Activated naive CD4-positive, alpha-beta T cell treated with anti-CD3 and anti-CD28 coated beads for 36 hours (primary cell): ENCODE data around the gene KCNAB1. TPM values are rescaled to one million over a fixed set of nuclear protein-coding genes. Genes with fewer than 3 reads are reported as not detected.
A peak's percentile ranks its signal among the peaks of the same experiment; 100 is the strongest.
"Not testable (repeated sequence)": the region's sequence is repeated elsewhere in the genome, so short reads cannot be mapped to it uniquely, and the experiment has no call there.

Source experiments
- CTCF ChIA-PET: fragments of 350-600 bp; sonication (Branson Sonifier 250); formaldehyde crosslinking; loops from one replicate; lab custom pipeline; 2021; ENCODE audit warnings: antibody characterized with exemption; lab: Charles Lee
- DNase-seq: peaks from one replicate; pipeline ENCODE4 v3.0.0-alpha.2; 2020
- H3K27ac Mint-ChIP-seq: one replicate; pipeline ENCODE4 v1.8.0; 2021; ENCODE audit warnings: mild to moderate bottlenecking, mixed read lengths
- H3K27me3 Mint-ChIP-seq: one replicate; pipeline ENCODE4 v1.8.0; 2021; ENCODE audit warnings: low read depth, mixed read lengths
- H3K36me3 Mint-ChIP-seq: one replicate; pipeline ENCODE4 v1.8.0; 2021; ENCODE audit warnings: low read depth, mixed read lengths
- H3K4me1 Mint-ChIP-seq: one replicate; pipeline ENCODE4 v1.8.0; 2021; ENCODE audit warnings: low read depth, mixed read lengths
- H3K4me3 Mint-ChIP-seq: one replicate; pipeline ENCODE4 v1.8.0; 2021; ENCODE audit warnings: mild to moderate bottlenecking, moderate library complexity, mixed read lengths
- H3K9me3 Mint-ChIP-seq: one replicate; pipeline ENCODE4 v1.8.0; 2021; ENCODE audit warnings: mixed read lengths
- intact Hi-C: fragments of 100-400 bp; cut with micrococcal nuclease; formaldehyde crosslinking; loops from one replicate; pipeline ENCODE4 v1.15.1; 2023
- total RNA-seq, 2 experiments: library from RNA; stranded (reverse); gene quantifications; one replicate each; pipeline ENCODE4 v1.2.3, GENCODE V29; 2021

Gene KCNAB1
- total RNA-seq, 2 experiments from 2014 or later, result not detected

- DNase-seq, result no peak
- Mint-ChIP-seq H3K4me3 (peak overlapping the region; percentile 90), H3K4me1 (peaks cover 41% of the 10 kb centered on the region), H3K9me3 (no peaks in the 10 kb centered on the region), H3K36me3 (peaks cover 28% of the 10 kb centered on the region), H3K27ac (peak overlapping the region; percentile 53), H3K27me3 (no peaks in the 10 kb centered on the region)
- CTCF ChIA-PET, result interaction anchor here (0.9 to 2.0 kb wide), 8 partner anchors 12 to 584 kb away, joined by 3 to 9 read pairs (median 6); no protein-coding TSS in a partner anchor
- intact Hi-C loops, result no loop called here
Observed at GRCh38 chr3:156553705-156554356, 433.5 kb downstream of the KCNAB1 start.

- CTCF ChIA-PET, result interaction anchor here (1.2 to 2.0 kb wide), 8 partner anchors 13 to 583 kb away, joined by 3 to 9 read pairs (median 6); no protein-coding TSS in a partner anchor
- DNase-seq, result no peak
- Mint-ChIP-seq H3K36me3 (peaks cover 26% of the 10 kb centered on the region), H3K4me3 (peak overlapping the region; percentile 90), H3K27me3 (no peaks in the 10 kb centered on the region), H3K27ac (peak overlapping the region; percentile 86), H3K9me3 (no peaks in the 10 kb centered on the region), H3K4me1 (peaks cover 40% of the 10 kb centered on the region)
- intact Hi-C loops, result no loop called here
Observed at GRCh38 chr3:156554515-156554841, 434.1 kb downstream of the KCNAB1 start.

GRCh38 chr3:156554842-156555687, 434.7 kb downstream of the KCNAB1 start, which contains the start of gene SSR3:
Gene SSR3 (minus strand): TSS chr3:156555117. CDS start chr3:156555089, 28 bp downstream.
- no peaks in the 10 kb centered on the region for H3K27me3 Mint-ChIP-seq
- no peaks in the 10 kb centered on the region for H3K9me3 Mint-ChIP-seq
- H3K4me3 Mint-ChIP-seq, result peak within 1 kb of the TSS; percentile 90
- peaks cover 40% of the 10 kb centered on the region for H3K4me1 Mint-ChIP-seq
- CTCF ChIA-PET, result interaction anchor here (0.6 to 2.0 kb wide), 14 partner anchors 14 to 582 kb away, joined by 3 to 9 read pairs (median 3); no protein-coding TSS in a partner anchor
- peaks cover 26% of the 10 kb centered on the region for H3K36me3 Mint-ChIP-seq
- intact Hi-C loops, result loop anchor here (1.0 kb wide), 9 partner anchors 31 to 701 kb away; partner anchors contain the start of genes SLC33A1 and TIPARP
- peak; percentile 99 for DNase-seq
- H3K27ac Mint-ChIP-seq, result peak within 1 kb of the TSS; percentile 86

- no peak overlapping the region for H3K4me3 Mint-ChIP-seq
- H3K27ac Mint-ChIP-seq, result no peak overlapping the region
- peaks cover 13% of the 10 kb centered on the region for H3K4me1 Mint-ChIP-seq
- no peaks in the 10 kb centered on the region for H3K36me3 Mint-ChIP-seq
- no peak for DNase-seq
- intact Hi-C loops, result no loop called here
- CTCF ChIA-PET, result interaction anchor here (1.2 to 1.7 kb wide), 2 partner anchors 115 to 259 kb away, joined by 3 to 4 read pairs; no protein-coding TSS in a partner anchor
- H3K27me3 Mint-ChIP-seq, result no peaks in the 10 kb centered on the region
- H3K9me3 Mint-ChIP-seq, result no peaks in the 10 kb centered on the region
Observed at GRCh38 chr3:156558389-156558788, 438.0 kb downstream of the KCNAB1 start.

- no peak for DNase-seq
- Mint-ChIP-seq H3K27ac (no peak overlapping the region), H3K27me3 (no peaks in the 10 kb centered on the region), H3K9me3 (no peaks in the 10 kb centered on the region), H3K4me3 (no peak overlapping the region), H3K4me1 (peaks cover 7% of the 10 kb centered on the region), H3K36me3 (no peaks in the 10 kb centered on the region)
- intact Hi-C loops, result no loop called here
- CTCF ChIA-PET, result interaction anchor here (0.6 to 1.7 kb wide), 2 partner anchors 114 to 544 kb away, joined by 4 read pairs; no protein-coding TSS in a partner anchor
Observed at GRCh38 chr3:156559321-156559720, 438.9 kb downstream of the KCNAB1 start.

- CTCF ChIA-PET, result no interaction called here
- intact Hi-C loops, result no loop called here
- H3K4me1 Mint-ChIP-seq, result no peaks in the 10 kb centered on the region
- H3K9me3 Mint-ChIP-seq, result no peaks in the 10 kb centered on the region
- no peak overlapping the region for H3K27ac Mint-ChIP-seq
- no peak overlapping the region for H3K4me3 Mint-ChIP-seq
- H3K36me3 Mint-ChIP-seq, result no peaks in the 10 kb centered on the region
- no peak for DNase-seq
- H3K27me3 Mint-ChIP-seq, result no peaks in the 10 kb centered on the region
Observed at GRCh38 chr3:156561533-156561932, 441.2 kb downstream of the KCNAB1 start.

- H3K36me3 Mint-ChIP-seq, H3K4me1 Mint-ChIP-seq, H3K9me3 Mint-ChIP-seq, H3K4me3 Mint-ChIP-seq, H3K27me3 Mint-ChIP-seq, H3K27ac Mint-ChIP-seq, DNase-seq, intact Hi-C loops: not testable (repeated sequence)
- CTCF ChIA-PET, result interaction anchor here (1.0 kb wide), 1 partner anchor 15 kb away, joined by 4 read pairs; no protein-coding TSS in a partner anchor
Observed at GRCh38 chr3:156562486-156562885, 442.1 kb downstream of the KCNAB1 start.

GRCh38 chr3:156563900-156564682, 443.7 kb downstream of the KCNAB1 start:
- intact Hi-C loops, result no loop called here
- Mint-ChIP-seq H3K4me3 (no peak overlapping the region), H3K36me3 (no peaks in the 10 kb centered on the region), H3K4me1 (no peaks in the 10 kb centered on the region), H3K9me3 (no peaks in the 10 kb centered on the region), H3K27me3 (peaks cover 3% of the 10 kb centered on the region), H3K27ac (no peak overlapping the region)
- DNase-seq, result no peak
- CTCF ChIA-PET, result no interaction called here

GRCh38 chr3:156569016-156569415, 448.6 kb downstream of the KCNAB1 start:
- H3K27ac Mint-ChIP-seq, H3K27me3 Mint-ChIP-seq, H3K4me3 Mint-ChIP-seq, intact Hi-C loops, H3K9me3 Mint-ChIP-seq, H3K4me1 Mint-ChIP-seq, H3K36me3 Mint-ChIP-seq, DNase-seq, CTCF ChIA-PET: not testable (repeated sequence)

- H3K4me3 Mint-ChIP-seq, H3K27ac Mint-ChIP-seq, H3K27me3 Mint-ChIP-seq, H3K9me3 Mint-ChIP-seq, H3K4me1 Mint-ChIP-seq, DNase-seq, H3K36me3 Mint-ChIP-seq, intact Hi-C loops: not testable (repeated sequence)
- CTCF ChIA-PET, result interaction anchor here (1.5 kb wide), 1 partner anchor 46 kb away, joined by 3 read pairs; no protein-coding TSS in a partner anchor
Observed at GRCh38 chr3:156569881-156570280, 449.5 kb downstream of the KCNAB1 start.

- H3K9me3 Mint-ChIP-seq, result no peaks in the 10 kb centered on the region
Observed at GRCh38 chr3:156575641-156576040, 455.3 kb downstream of the KCNAB1 start.

GRCh38 chr3:156576051-156576450, 455.7 kb downstream of the KCNAB1 start:
- CTCF ChIA-PET, result no interaction called here
- peaks cover 11% of the 10 kb centered on the region for H3K27me3 Mint-ChIP-seq
- no peak overlapping the region for H3K4me3 Mint-ChIP-seq
- H3K4me1 Mint-ChIP-seq, result no peaks in the 10 kb centered on the region
- H3K9me3 Mint-ChIP-seq, result no peaks in the 10 kb centered on the region
- no peak overlapping the region for H3K27ac Mint-ChIP-seq
- no peak for DNase-seq
- H3K36me3 Mint-ChIP-seq, result no peaks in the 10 kb centered on the region
- intact Hi-C loops, result no loop called here

More at GRCh38 chr3:156575641-156576040, 455.3 kb downstream of the KCNAB1 start:
- intact Hi-C loops, result no loop called here
- Mint-ChIP-seq H3K4me1 (no peaks in the 10 kb centered on the region), H3K36me3 (no peaks in the 10 kb centered on the region), H3K4me3 (no peak overlapping the region), H3K27me3 (peaks cover 11% of the 10 kb centered on the region), H3K27ac (no peak overlapping the region)
- DNase-seq, result no peak
- CTCF ChIA-PET, result interaction anchor here (0.6 kb wide), 1 partner anchor 62 kb away, joined by 5 read pairs; no protein-coding TSS in a partner anchor
